ENCODE results near the gene FGR.
A peak's percentile ranks its signal among the peaks of the same experiment; 100 is the strongest.
"Not testable (repeated sequence)": the region's sequence is repeated elsewhere in the genome, so short reads cannot be mapped to it uniquely, and the experiment has no call there.

The FGR gene

GRCh38 chr1:27659497-27660299 is 24.7 kb upstream of the FGR start:
- DNase-seq (ENCODE audit: low spot score), result peak; percentile 92

GRCh38 chr1:27658951-27659496 is 24.0 kb upstream of the FGR start:
- DNase-seq (ENCODE audit: low spot score), result no peak

- DNase-seq (ENCODE audit: low spot score), result no peak
Observed at GRCh38 chr1:27656157-27656893, 21.3 kb upstream of the FGR start.

GRCh38 chr1:27655151-27655937 is 20.4 kb upstream of the FGR start:
- no peak for DNase-seq (ENCODE audit: low spot score)

GRCh38 chr1:27652111-27652864 is 17.3 kb upstream of the FGR start:
- no peak for DNase-seq (ENCODE audit: low spot score)

- DNase-seq (ENCODE audit: low spot score), result no peak
Observed at GRCh38 chr1:27650539-27651175, 15.7 kb upstream of the FGR start.

- no peak for DNase-seq (ENCODE audit: low spot score)
Observed at GRCh38 chr1:27650171-27650538, 15.2 kb upstream of the FGR start.

- DNase-seq (ENCODE audit: low spot score), result no peak
Observed at GRCh38 chr1:27649306-27649635, 14.3 kb upstream of the FGR start.

GRCh38 chr1:27648602-27649305 is 13.8 kb upstream of the FGR start:
- no peak for DNase-seq (ENCODE audit: low spot score)

GRCh38 chr1:27647328-27647727 is 12.3 kb upstream of the FGR start:
- DNase-seq (ENCODE audit: low spot score), result no peak

GRCh38 chr1:27646676-27647075 is 11.7 kb upstream of the FGR start:
- no peak for DNase-seq (ENCODE audit: low spot score)

- DNase-seq (ENCODE audit: low spot score), result no peak
Observed at GRCh38 chr1:27645071-27645415, 10.1 kb upstream of the FGR start.

GRCh38 chr1:27644369-27645070 is 9.5 kb upstream of the FGR start:
- DNase-seq (ENCODE audit: low spot score), result no peak

- peak; percentile 54 for DNase-seq (ENCODE audit: low spot score)
Observed at GRCh38 chr1:27643600-27644368, 8.8 kb upstream of the FGR start.

- DNase-seq (ENCODE audit: low spot score), result not testable (repeated sequence)
Observed at GRCh38 chr1:27640514-27640913, 5.5 kb upstream of the FGR start.

GRCh38 chr1:27638805-27639204 is 3.8 kb upstream of the FGR start:
- DNase-seq (ENCODE audit: low spot score), result no peak

- no peak for DNase-seq (ENCODE audit: low spot score)
Observed at GRCh38 chr1:27638047-27638734, 3.2 kb upstream of the FGR start.

GRCh38 chr1:27635396-27636142 is 584 bp upstream of the FGR start:
- DNase-seq (ENCODE audit: low spot score), result no peak

All from hematopoietic multipotent progenitor cell treated with erythropoietin and hydrocortisone succinate and interleukin-3 and kit ligand, for 17 days (in vitro differentiated cells).